PC-9 (cell line): ENCODE results near the gene PTPRS. TPM values are rescaled to one million over a fixed set of nuclear protein-coding genes. Genes with fewer than 3 reads are reported as not detected.

ENCODE experiments used
- BruUV-seq: library from RNA; stranded (reverse); fragments of 400-500 nt; replicated peaks from 2 replicates; lab custom pipeline; 2021; lab: Mats Ljungman, UMichigan
- CTCF ChIA-PET: fragments of 300-600 bp; sonication (Branson Sonifier 250); formaldehyde crosslinking; loops from one replicate; lab custom pipeline; 2022; ENCODE audit warnings: antibody characterized with exemption; lab: Charles Lee
- POLR2A ChIA-PET: fragments of 300-600 bp; sonication (Branson Sonifier 250); formaldehyde crosslinking; loops from one replicate; lab custom pipeline; 2022; ENCODE audit warnings: antibody characterized with exemption; ENCODE audit not compliant: unreplicated experiment; lab: Charles Lee
- DNase-seq, 2 experiments: peaks; one replicate each; pipeline versions ENCODE4 v3.0.0 to v3.0.0-alpha.2; 2015 to 2022; ENCODE audit warnings: mixed read lengths in 1 of 2
- H2AFZ ChIP-seq: fragments of 200-600 bp; sonication (generic); 2 replicates; pipeline ENCODE4 v1.8.1; 2017; ENCODE audit warnings: antibody characterized with exemption
- H3F3A ChIP-seq: fragments of 200-600 bp; sonication (generic); 2 replicates; pipeline ENCODE4 v1.8.1; 2017; ENCODE audit warnings: antibody characterized with exemption, mild to moderate bottlenecking, low read depth; ENCODE audit not compliant: insufficient read depth
- H3K27ac ChIP-seq: fragments of 200-600 bp; sonication (generic); 2 replicates; pipeline ENCODE4 v1.6.1; 2016; ENCODE audit warnings: mixed run types
- H3K27me3 ChIP-seq: fragments of 200-600 bp; sonication (generic); 2 replicates; pipeline ENCODE4 v1.6.1; 2016; ENCODE audit warnings: low read depth, mixed run types; ENCODE audit not compliant: insufficient read depth
- H3K36me3 ChIP-seq: fragments of 200-600 bp; sonication (generic); 2 replicates; pipeline ENCODE4 v1.6.1; 2016; ENCODE audit warnings: low read depth, mixed run types
- H3K4me1 ChIP-seq: fragments of 200-600 bp; sonication (generic); replicated peaks from 2 replicates; pipeline ENCODE4 v1.6.1; 2016; ENCODE audit warnings: mixed run types; ENCODE audit not compliant: insufficient read depth
- H3K4me2 ChIP-seq: fragments of 200-600 bp; sonication (generic); 2 replicates; pipeline ENCODE4 v1.6.1; 2017; ENCODE audit warnings: mixed run types
- H3K4me3 ChIP-seq: fragments of 200-600 bp; sonication (generic); 2 replicates; pipeline ENCODE4 v1.6.1; 2016; ENCODE audit warnings: mixed run types
- H3K79me2 ChIP-seq: fragments of 200-600 bp; sonication (generic); 2 replicates; pipeline ENCODE4 v1.6.1; 2017; ENCODE audit warnings: low read depth, mixed run types
- H3K9me2 ChIP-seq: fragments of 200-600 bp; sonication (generic); 2 replicates; pipeline ENCODE4 v1.8.1; 2017; ENCODE audit warnings: mild to moderate bottlenecking; ENCODE audit not compliant: insufficient read depth
- H3K9me3 ChIP-seq: fragments of 200-600 bp; sonication (generic); 2 replicates; pipeline ENCODE4 v1.8.1; 2016; ENCODE audit warnings: low read depth; ENCODE audit not compliant: insufficient read depth
- H4K20me1 ChIP-seq: fragments of 200-600 bp; sonication (generic); 2 replicates; pipeline ENCODE4 v1.8.1; 2017; ENCODE audit not compliant: insufficient read depth
- CTCF ChIP-seq: fragments of 200-600 bp; sonication (generic); conservative IDR thresholded peaks from 2 replicates; pipeline ENCODE4 v1.6.1; 2017; ENCODE audit warnings: mixed run types, antibody characterized with exemption, mild to moderate bottlenecking, moderate library complexity
- EZH2 ChIP-seq: fragments of 200-600 bp; sonication (generic); IDR thresholded peaks from 2 replicates; pipeline ENCODE4 v1.8.0; 2017; ENCODE audit warnings: antibody characterized with exemption, low read depth
- intact Hi-C: fragments of 100-400 bp; cut with micrococcal nuclease; formaldehyde crosslinking; loops from one replicate; pipeline ENCODE4 v1.10.0; 2022; ENCODE audit not compliant: unreplicated experiment
- total RNA-seq: library from RNA; stranded (reverse); gene quantifications from 2 replicates; pipeline ENCODE4 v1.2.3, GENCODE V29; 2021

The PTPRS gene
- total RNA-seq, 1 experiment from 2014 or later: 131 TPM

DNA sequence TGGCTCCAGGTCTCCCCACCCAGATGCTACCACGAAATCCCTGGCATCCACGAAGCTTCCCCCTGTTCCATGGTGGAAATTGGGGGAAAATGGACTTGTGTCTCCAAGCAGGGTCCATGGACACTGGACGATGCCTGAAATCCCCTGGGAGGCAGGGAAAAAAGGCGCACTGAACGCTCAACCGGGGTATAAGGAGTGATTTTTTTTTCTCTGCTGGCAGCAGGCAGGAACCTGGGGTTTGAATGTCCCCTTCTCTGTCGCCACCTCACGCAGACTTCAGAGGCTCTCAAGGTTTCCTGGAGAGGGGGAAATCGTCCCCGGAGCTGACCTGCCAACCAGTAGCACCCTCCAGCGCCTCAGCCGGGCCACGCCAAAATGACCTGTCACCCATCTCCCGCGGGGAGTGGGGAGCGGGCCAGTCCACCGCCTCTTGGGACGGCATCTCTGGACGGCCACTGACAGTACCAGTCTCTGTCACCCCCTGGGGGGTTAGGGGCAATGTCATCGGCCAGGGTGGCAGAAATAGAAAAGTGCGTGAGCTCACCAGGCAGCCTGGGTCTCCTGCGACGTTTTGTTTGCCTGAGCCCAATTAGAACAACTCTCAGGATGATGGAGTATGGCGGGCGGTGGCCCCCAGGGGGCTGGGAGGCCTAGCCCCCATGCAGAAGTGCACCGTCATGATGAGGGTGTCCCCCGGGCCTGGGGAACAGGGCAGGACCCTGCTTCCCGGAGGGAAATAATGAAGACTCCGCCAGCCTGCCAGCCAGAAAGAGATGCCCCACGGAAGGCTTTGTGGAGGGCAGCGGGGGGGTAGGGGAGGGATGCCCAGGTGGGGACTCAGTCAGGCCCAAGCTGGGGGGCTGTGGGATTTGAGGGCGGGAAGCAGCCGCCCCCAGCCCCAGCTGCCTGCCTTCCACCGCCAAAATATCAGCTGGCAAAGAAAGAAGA, 2.6 kb downstream of the PTPRS start:
- H2AFZ ChIP-seq: no peak overlapping the region
- no TSS peak for BruUV-seq
- CTCF ChIA-PET: no interaction called here
- H3K4me3 ChIP-seq: no peak overlapping the region
- no peak for TF ChIP-seq CTCF
- no peak for TF ChIP-seq EZH2
- POLR2A ChIA-PET: no interaction called here
- DNase-seq: no peak
- intact Hi-C loops: no loop called here
- no peaks in the 10 kb centered on the region for H3K27me3 ChIP-seq
- no peaks in the 10 kb centered on the region for H3K36me3 ChIP-seq
- H3K9me3 ChIP-seq: no peaks in the 10 kb centered on the region
- no peaks in the 10 kb centered on the region for H3K4me1 ChIP-seq
- H4K20me1 ChIP-seq: no peaks in the 10 kb centered on the region
- H3F3A ChIP-seq: peaks cover 12% of the 10 kb centered on the region; the same call in 1 of the 2 replicates
- no peaks in the 10 kb centered on the region for H3K9me2 ChIP-seq
- H3K27ac ChIP-seq: no peak overlapping the region
- H3K4me2 ChIP-seq: no peak overlapping the region
- peaks cover 6% of the 10 kb centered on the region; the same call in 1 of the 2 replicates for H3K79me2 ChIP-seq

- no peaks in the 10 kb centered on the region for H3K27me3 ChIP-seq
- intact Hi-C loops: no loop called here
- H2AFZ ChIP-seq: no peak overlapping the region
- TF ChIP-seq EZH2 (no peak), CTCF (no peak)
- POLR2A ChIA-PET: no interaction called here
- H3K4me2 ChIP-seq: no peak overlapping the region
- no peak for DNase-seq
- H3K27ac ChIP-seq: no peak overlapping the region
- H3K4me3 ChIP-seq: no peak overlapping the region
- peaks cover 6% of the 10 kb centered on the region; the same call in 1 of the 2 replicates for H3K79me2 ChIP-seq
- H4K20me1 ChIP-seq: no peaks in the 10 kb centered on the region
- H3K9me2 ChIP-seq: no peaks in the 10 kb centered on the region
- H3K9me3 ChIP-seq: no peaks in the 10 kb centered on the region
- H3K4me1 ChIP-seq: no peaks in the 10 kb centered on the region
- no TSS peak for BruUV-seq
- H3F3A ChIP-seq: peaks cover 5% of the 10 kb centered on the region; the same call in 1 of the 2 replicates
- no peaks in the 10 kb centered on the region for H3K36me3 ChIP-seq
- CTCF ChIA-PET: no interaction called here
Measured at GRCh38 chr19:5337126-5337525, 3.5 kb downstream of the PTPRS start.

DNA sequence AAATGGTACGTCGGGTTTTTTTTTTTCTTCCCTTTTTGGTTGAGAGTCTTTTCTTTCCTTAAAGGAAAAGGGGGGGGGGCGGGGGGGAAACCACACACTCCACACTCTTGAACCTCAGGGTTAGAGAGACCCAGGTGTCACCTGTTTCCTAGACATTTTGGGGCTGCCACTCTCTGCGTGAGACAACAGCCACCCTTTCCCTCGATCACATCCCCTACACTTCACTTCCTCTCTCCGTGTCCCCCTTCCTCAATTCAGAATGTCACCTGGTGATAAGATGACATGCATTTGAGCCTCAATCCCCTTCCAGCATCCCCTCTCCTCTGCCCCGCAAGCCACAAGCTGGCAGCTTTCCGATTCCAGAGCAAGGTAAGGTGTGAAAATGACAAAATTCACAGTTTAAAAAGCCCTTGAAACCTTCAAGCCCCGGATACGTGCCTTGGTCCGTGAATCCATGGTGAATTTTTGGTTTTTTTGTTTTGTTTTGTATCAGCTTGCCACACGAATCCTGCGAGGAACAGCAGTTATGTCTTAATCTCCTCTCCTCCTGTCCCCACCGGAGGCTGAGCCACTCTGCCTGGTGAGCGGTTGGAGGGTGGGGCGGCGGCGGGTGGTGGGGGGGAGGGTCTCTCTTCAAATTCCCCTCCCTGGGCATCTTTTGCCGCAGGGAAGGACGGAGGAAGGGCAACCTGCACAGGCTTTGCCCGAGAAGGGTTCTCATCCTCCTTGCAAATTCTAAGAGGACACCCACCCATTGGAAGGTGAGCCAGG, 4.2 kb downstream of the PTPRS start:
- TF ChIP-seq EZH2 (no peak), CTCF (no peak)
- Histone ChIP-seq H3K79me2 (peaks cover 6% of the 10 kb centered on the region; the same call in 1 of the 2 replicates), H3K27me3 (no peaks in the 10 kb centered on the region), H3K4me1 (no peaks in the 10 kb centered on the region), H4K20me1 (no peaks in the 10 kb centered on the region), H3K4me3 (no peak overlapping the region), H3K27ac (no peak overlapping the region), H3K4me2 (no peak overlapping the region), H3F3A (no peaks in the 10 kb centered on the region; the same call in 1 of the 2 replicates), H3K9me2 (no peaks in the 10 kb centered on the region), H2AFZ (no peak overlapping the region), H3K36me3 (no peaks in the 10 kb centered on the region), H3K9me3 (no peaks in the 10 kb centered on the region)
- DNase-seq: no peak
- ChIA-PET POLR2A (no interaction called here), CTCF (no interaction called here)
- no TSS peak for BruUV-seq
- intact Hi-C loops: no loop called here
